B cell (primary cell): ENCODE measurements around the gene SRCAP.

Source experiments
- EZH2 ChIP-seq: IDR thresholded peaks from 2 replicates; pipeline ENCODE4 v1.6.1; 2012; ENCODE audit warnings: borderline replicate concordance, low read depth, mild to moderate bottlenecking, moderate library complexity, low read length; ENCODE audit not compliant: insufficient read depth, poor library complexity, severe bottlenecking
- TF ChIP-seq, protein P1 (sequence below): fragments of 200-600 bp; IDR thresholded peaks from one replicate; pipeline ENCODE4 v1.8.0; 2022; ENCODE audit warnings: antibody characterized with exemption, mild to moderate bottlenecking

DNA sequence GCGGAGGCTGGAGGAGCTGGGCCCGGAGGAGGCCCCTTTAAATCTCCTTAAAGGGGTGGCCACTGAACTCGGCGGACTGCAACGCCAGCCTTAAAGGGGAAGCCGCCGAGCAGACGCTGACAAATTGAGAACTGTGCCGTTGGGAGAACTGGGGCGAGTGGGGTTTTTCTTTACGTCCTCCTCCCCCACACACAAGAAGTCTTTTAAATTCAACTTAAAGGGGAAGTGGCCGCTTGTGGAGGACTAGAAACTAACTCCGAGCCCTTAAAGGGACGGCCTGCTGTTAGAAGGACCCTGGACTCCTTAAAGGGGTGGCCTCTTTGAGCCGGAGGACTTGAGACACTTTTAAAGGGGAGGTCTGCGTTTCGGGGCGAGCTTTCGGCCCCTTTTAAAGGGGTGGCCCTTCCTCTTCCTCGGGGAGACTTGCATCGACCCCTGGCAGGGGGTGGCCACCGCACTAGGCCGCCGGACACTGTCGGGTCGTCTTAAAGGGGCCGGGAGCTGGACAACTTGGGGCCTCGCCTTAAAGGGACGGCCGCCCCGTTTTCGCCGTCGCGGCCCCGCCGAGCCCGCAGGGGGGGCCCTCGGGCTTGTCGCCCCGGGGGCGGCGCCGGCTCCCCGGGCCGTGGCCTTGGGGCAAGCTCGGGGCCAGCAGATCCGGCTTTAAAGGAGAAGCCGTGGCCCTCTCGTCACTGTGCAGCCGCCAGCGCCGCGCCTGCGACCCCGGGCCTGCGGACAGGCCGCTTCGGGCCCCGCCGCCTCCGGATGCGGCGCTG lies 40.1 kb upstream of the SRCAP start:
- TF ChIP-seq, protein P1, sequence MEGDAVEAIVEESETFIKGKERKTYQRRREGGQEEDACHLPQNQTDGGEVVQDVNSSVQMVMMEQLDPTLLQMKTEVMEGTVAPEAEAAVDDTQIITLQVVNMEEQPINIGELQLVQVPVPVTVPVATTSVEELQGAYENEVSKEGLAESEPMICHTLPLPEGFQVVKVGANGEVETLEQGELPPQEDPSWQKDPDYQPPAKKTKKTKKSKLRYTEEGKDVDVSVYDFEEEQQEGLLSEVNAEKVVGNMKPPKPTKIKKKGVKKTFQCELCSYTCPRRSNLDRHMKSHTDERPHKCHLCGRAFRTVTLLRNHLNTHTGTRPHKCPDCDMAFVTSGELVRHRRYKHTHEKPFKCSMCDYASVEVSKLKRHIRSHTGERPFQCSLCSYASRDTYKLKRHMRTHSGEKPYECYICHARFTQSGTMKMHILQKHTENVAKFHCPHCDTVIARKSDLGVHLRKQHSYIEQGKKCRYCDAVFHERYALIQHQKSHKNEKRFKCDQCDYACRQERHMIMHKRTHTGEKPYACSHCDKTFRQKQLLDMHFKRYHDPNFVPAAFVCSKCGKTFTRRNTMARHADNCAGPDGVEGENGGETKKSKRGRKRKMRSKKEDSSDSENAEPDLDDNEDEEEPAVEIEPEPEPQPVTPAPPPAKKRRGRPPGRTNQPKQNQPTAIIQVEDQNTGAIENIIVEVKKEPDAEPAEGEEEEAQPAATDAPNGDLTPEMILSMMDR, result peak; percentile 33
- no peak for TF ChIP-seq EZH2
